Endodermal cell (in vitro differentiated cells): ENCODE measurements around the gene UVRAG. TPM values are rescaled to one million over a fixed set of nuclear protein-coding genes. Genes with fewer than 3 reads are reported as not detected.

Experiments used
- DNase-seq: peaks from one replicate; pipeline ENCODE4 v3.0.0-alpha.2; 2017
- H3K27ac ChIP-seq: 2 replicates; pipeline ENCODE4 v1.5.1; 2013; ENCODE audit warnings: mild to moderate bottlenecking, low read depth, low read length, moderate library complexity
- H3K27me3 ChIP-seq: 2 replicates; pipeline ENCODE4 v1.6.1; 2013; ENCODE audit warnings: mild to moderate bottlenecking, low read length, moderate library complexity; ENCODE audit not compliant: insufficient read depth, control insufficient read depth, poor library complexity, severe bottlenecking
- H3K36me3 ChIP-seq: 2 replicates; pipeline ENCODE4 v1.7.0; 2013; ENCODE audit warnings: mild to moderate bottlenecking, low read length, moderate library complexity; ENCODE audit not compliant: control insufficient read depth, insufficient read depth
- H3K4me1 ChIP-seq: one replicate; pipeline ENCODE4 v1.7.0; 2013; ENCODE audit warnings: low read length; ENCODE audit not compliant: control insufficient read depth, insufficient read depth
- H3K4me3 ChIP-seq: 2 replicates; pipeline ENCODE4 v1.5.1; 2013; ENCODE audit warnings: mild to moderate bottlenecking, low read length, moderate library complexity
- H3K9ac ChIP-seq: 2 replicates; pipeline ENCODE4 v1.6.1; 2013; ENCODE audit warnings: mild to moderate bottlenecking, low read length, moderate library complexity; ENCODE audit not compliant: poor library complexity, severe bottlenecking; ENCODE audit errors: extremely low read depth
- H3K9me3 ChIP-seq: 2 replicates; pipeline ENCODE4 v1.6.1; 2013; ENCODE audit warnings: mild to moderate bottlenecking, low read length, moderate library complexity; ENCODE audit not compliant: control insufficient read depth
- H3K27ac Mint-ChIP-seq: 2 replicates; pipeline ENCODE4 v1.8.0; 2020; ENCODE audit warnings: mixed read lengths
- H3K27me3 Mint-ChIP-seq: 2 replicates; pipeline ENCODE4 v1.8.0; 2021; ENCODE audit warnings: mild to moderate bottlenecking, mixed read lengths; ENCODE audit not compliant: insufficient read depth
- H3K36me3 Mint-ChIP-seq: 2 replicates; pipeline ENCODE4 v1.8.0; 2020; ENCODE audit warnings: low read depth, mixed read lengths
- H3K4me1 Mint-ChIP-seq: 2 replicates; pipeline ENCODE4 v1.8.0; 2020; ENCODE audit warnings: mixed read lengths
- H3K4me3 Mint-ChIP-seq: 2 replicates; pipeline ENCODE4 v1.8.0; 2020; ENCODE audit warnings: mild to moderate bottlenecking, moderate library complexity, mixed read lengths
- H3K9me3 Mint-ChIP-seq: 2 replicates; pipeline ENCODE4 v1.8.0; 2020; ENCODE audit warnings: mild to moderate bottlenecking, mixed read lengths
- WGBS, 2 experiments: methylation state at CpG; one replicate each; pipeline versions ENCODE4 v1.1.5 to v1.1.7; 2013; ENCODE audit warnings: missing lambda C conversion rate in 2 of 2, mixed read lengths in 1 of 2; ENCODE audit not compliant: insufficient coverage in 1 of 2, insufficient read length in 1 of 2; 5-methylcytosine and 5-hydroxymethylcytosine counted together
- total RNA-seq, 2 donors: library from RNA; stranded (reverse); fragmentation: NEBNext Ultra II Directional in 1 of 2; extraction: Animal tissue kit (Norgen Biotek cat#: 25700) in 1 of 2; gene quantifications; 2 replicates in 1 of 2; 3 replicates in 1 of 2; pipeline ENCODE4 v1.2.1, GENCODE V29; 2021
- TF ChIP-seq, protein P1 (sequence below): fragments of 200-600 bp; sonication (generic); conservative IDR thresholded peaks from 2 replicates; pipeline ENCODE4 v1.5.0; 2021; ENCODE audit warnings: antibody characterized with exemption, mild to moderate bottlenecking

The UVRAG gene
- total RNA-seq, 2 donors from 2014 or later = 19.7 to 34.9 TPM

DNA sequence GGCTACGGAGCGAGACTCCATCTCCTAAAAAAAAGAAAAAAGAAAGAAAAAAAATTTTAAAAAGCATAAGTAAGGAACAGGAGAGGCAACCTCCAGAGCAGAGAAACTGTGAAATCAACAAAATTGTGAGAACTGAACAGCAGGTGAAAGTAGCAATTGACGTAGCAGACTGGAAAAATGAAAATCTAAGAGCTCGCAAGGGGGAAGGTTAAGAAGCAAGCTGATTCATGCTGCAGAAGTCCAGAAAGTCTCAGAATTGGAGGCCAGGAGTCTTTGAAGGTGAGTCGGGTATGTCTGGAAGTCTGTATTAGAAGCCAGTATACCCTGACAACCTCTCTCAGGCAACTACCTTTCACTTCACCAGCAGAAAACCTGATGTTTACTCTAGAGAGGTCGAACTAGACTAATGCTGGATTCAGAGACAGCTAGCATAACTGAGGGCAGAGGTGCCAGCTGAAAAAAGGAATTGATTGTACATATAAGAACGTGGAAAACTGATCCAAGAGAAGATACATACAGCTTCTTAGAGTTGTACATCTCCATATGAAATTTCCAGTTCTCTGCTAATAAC is 229.8 kb downstream of the UVRAG start:
- TF ChIP-seq, protein P1, sequence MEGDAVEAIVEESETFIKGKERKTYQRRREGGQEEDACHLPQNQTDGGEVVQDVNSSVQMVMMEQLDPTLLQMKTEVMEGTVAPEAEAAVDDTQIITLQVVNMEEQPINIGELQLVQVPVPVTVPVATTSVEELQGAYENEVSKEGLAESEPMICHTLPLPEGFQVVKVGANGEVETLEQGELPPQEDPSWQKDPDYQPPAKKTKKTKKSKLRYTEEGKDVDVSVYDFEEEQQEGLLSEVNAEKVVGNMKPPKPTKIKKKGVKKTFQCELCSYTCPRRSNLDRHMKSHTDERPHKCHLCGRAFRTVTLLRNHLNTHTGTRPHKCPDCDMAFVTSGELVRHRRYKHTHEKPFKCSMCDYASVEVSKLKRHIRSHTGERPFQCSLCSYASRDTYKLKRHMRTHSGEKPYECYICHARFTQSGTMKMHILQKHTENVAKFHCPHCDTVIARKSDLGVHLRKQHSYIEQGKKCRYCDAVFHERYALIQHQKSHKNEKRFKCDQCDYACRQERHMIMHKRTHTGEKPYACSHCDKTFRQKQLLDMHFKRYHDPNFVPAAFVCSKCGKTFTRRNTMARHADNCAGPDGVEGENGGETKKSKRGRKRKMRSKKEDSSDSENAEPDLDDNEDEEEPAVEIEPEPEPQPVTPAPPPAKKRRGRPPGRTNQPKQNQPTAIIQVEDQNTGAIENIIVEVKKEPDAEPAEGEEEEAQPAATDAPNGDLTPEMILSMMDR = no peak
- WGBS, 2 experiments = 88 to 98% methylated on average over 4 to 5 of the region's 7 CpGs
- Histone ChIP-seq H3K36me3 (peaks cover 4% of the 10 kb centered on the region), H3K9ac (no peak overlapping the region), H3K9me3 (peaks cover 27% of the 10 kb centered on the region), H3K27ac (no peak overlapping the region), H3K4me1 (no peaks in the 10 kb centered on the region), H3K4me3 (no peak overlapping the region), H3K27me3 (no peaks in the 10 kb centered on the region)
- Mint-ChIP-seq H3K27me3 (no peaks in the 10 kb centered on the region), H3K27ac (no peak overlapping the region), H3K4me1 (peaks cover 3% of the 10 kb centered on the region), H3K9me3 (peaks cover 29% of the 10 kb centered on the region), H3K36me3 (peaks cover 64% of the 10 kb centered on the region), H3K4me3 (no peak overlapping the region)
- no peak for DNase-seq

DNA sequence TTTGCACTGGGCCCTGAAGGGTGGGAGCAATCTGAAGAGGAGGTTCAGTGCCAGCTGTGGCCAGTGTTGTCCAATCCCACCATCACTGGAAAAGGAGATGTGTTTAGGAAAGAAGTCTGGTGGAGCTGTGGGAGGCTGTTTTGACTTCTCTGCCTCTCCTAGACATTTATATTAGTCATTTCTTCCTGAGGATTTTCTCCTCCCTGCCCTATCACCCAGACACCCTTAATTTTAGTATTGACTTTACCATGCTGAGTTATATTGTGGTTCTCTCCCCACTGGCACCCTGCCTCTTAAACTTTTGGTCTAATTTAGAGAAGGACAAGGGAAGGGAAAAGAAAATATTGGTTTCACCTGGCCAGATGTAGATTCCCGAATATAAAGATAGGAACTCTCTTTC is 232.2 kb downstream of the UVRAG start:
- no peak overlapping the region for H3K27ac Mint-ChIP-seq
- WGBS, 2 experiments = 90% methylated on average over 1 of the region's 1 CpG; no CpG with 5 or more reads in 1 of the 2 experiments

DNA sequence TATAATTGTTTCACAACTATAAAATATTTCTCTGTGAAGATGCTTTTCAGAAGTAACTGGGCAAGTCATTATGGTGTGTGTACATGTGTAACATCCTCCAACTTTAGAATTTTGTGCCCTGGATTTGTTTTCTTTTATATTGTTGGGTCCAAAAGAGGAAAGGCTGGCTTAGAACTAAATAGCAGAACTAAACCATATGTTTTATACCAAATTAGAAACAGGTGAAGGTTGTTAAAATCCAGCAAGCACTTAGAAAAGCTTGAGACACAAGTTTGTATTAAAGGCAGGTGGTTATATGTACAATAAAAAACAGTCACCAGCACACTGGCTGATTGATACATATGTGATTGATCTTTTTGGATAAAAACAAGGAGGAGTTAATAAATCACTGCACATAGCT is 232.8 kb downstream of the UVRAG start:
- peaks cover 72% of the 10 kb centered on the region for H3K36me3 Mint-ChIP-seq

More for the DNA sequence above, 232.2 kb downstream of the UVRAG start:
- H3K4me1 ChIP-seq = no peaks in the 10 kb centered on the region
- Mint-ChIP-seq H3K9me3 (peaks cover 29% of the 10 kb centered on the region), H3K27me3 (no peaks in the 10 kb centered on the region), H3K36me3 (peaks cover 68% of the 10 kb centered on the region), H3K4me3 (no peak overlapping the region), H3K4me1 (peaks cover 3% of the 10 kb centered on the region)
- no peak overlapping the region for H3K27ac ChIP-seq
- H3K9me3 ChIP-seq = peaks cover 29% of the 10 kb centered on the region
- DNase-seq = no peak
- H3K36me3 ChIP-seq = peaks cover 4% of the 10 kb centered on the region
- no peak overlapping the region for H3K9ac ChIP-seq
- H3K4me3 ChIP-seq = no peak overlapping the region
- no peaks in the 10 kb centered on the region for H3K27me3 ChIP-seq
- TF ChIP-seq, protein P1 = no peak

More for the DNA sequence above, 232.8 kb downstream of the UVRAG start:
- H3K27ac Mint-ChIP-seq = no peak overlapping the region
- Histone ChIP-seq H3K9ac (no peak overlapping the region), H3K4me3 (no peak overlapping the region), H3K36me3 (peaks cover 4% of the 10 kb centered on the region), H3K27ac (no peak overlapping the region), H3K27me3 (no peaks in the 10 kb centered on the region), H3K4me1 (no peaks in the 10 kb centered on the region), H3K9me3 (peaks cover 29% of the 10 kb centered on the region)
- H3K4me3 Mint-ChIP-seq = no peak overlapping the region
- H3K4me1 Mint-ChIP-seq = peaks cover 3% of the 10 kb centered on the region
- no peaks in the 10 kb centered on the region for H3K27me3 Mint-ChIP-seq
- TF ChIP-seq, protein P1 = no peak
- DNase-seq = no peak
- peaks cover 29% of the 10 kb centered on the region for H3K9me3 Mint-ChIP-seq
